GM23338 (cell line): ENCODE results near the gene SNAPIN. TPM values are rescaled to one million over a fixed set of nuclear protein-coding genes. Genes with fewer than 3 reads are reported as not detected.

Source experiments
- ATAC-seq: fragments of 200-7000 bp; cut with Tn5 transposase; 3 replicates; pipeline ENCODE4 v1.9.1; 2020
- DNase-seq: peaks from one replicate; pipeline ENCODE4 v3.0.0-alpha.2; 2015; ENCODE audit warnings: low spot score
- H2AFZ ChIP-seq: fragments of 200-600 bp; sonication (generic); 2 replicates; pipeline ENCODE4 v1.8.0; 2016; ENCODE audit warnings: antibody characterized with exemption, mild to moderate bottlenecking, moderate library complexity
- H3F3A ChIP-seq: fragments of 200-600 bp; sonication (generic); replicated peaks from 2 replicates; pipeline ENCODE4 v1.8.0; 2017; ENCODE audit warnings: antibody characterized with exemption, mixed run types, low read depth
- H3K27ac ChIP-seq: fragments of 200-600 bp; sonication (generic); 2 replicates; pipeline ENCODE4 v1.6.1; 2016; ENCODE audit warnings: low read depth
- H3K27me3 ChIP-seq: fragments of 200-600 bp; sonication (generic); 2 replicates; pipeline ENCODE4 v1.8.0; 2016; ENCODE audit warnings: mild to moderate bottlenecking, mixed run types, moderate library complexity; ENCODE audit not compliant: insufficient read depth
- H3K36me3 ChIP-seq: fragments of 200-600 bp; sonication (generic); 2 replicates; pipeline ENCODE4 v1.8.0; 2016; ENCODE audit warnings: mild to moderate bottlenecking; ENCODE audit not compliant: insufficient read depth
- H3K4me1 ChIP-seq: fragments of 200-600 bp; sonication (generic); 2 replicates; pipeline ENCODE4 v1.8.0; 2016; ENCODE audit warnings: mild to moderate bottlenecking, moderate library complexity; ENCODE audit not compliant: insufficient read depth
- H3K4me2 ChIP-seq: fragments of 200-600 bp; sonication (generic); 2 replicates; pipeline ENCODE4 v1.7.1; 2017; ENCODE audit warnings: mixed run types
- H3K4me3 ChIP-seq: fragments of 200-600 bp; sonication (generic); 2 replicates; pipeline ENCODE4 v1.6.1; 2016; ENCODE audit warnings: mixed run types
- H3K79me2 ChIP-seq: fragments of 200-600 bp; sonication (generic); replicated peaks from 2 replicates; pipeline ENCODE4 v1.8.0; 2017; ENCODE audit warnings: mild to moderate bottlenecking; ENCODE audit not compliant: insufficient read depth
- H3K9me2 ChIP-seq: fragments of 200-600 bp; sonication (generic); 2 replicates; pipeline ENCODE4 v1.8.0; 2017; ENCODE audit not compliant: insufficient read depth
- H4K20me1 ChIP-seq: fragments of 200-600 bp; sonication (generic); replicated peaks from 2 replicates; pipeline ENCODE4 v1.8.0; 2017; ENCODE audit warnings: mild to moderate bottlenecking; ENCODE audit not compliant: insufficient read depth
- H3K27ac Mint-ChIP-seq: 2 replicates; pipeline ENCODE4 v1.8.0; 2020; ENCODE audit warnings: inconsistent platforms, mild to moderate bottlenecking, moderate library complexity, mixed read lengths
- H3K27me3 Mint-ChIP-seq: 3 replicates; pipeline ENCODE4 v1.8.0; 2022; ENCODE audit warnings: low read depth, mild to moderate bottlenecking, moderate library complexity, mixed read lengths, inconsistent platforms; ENCODE audit not compliant: insufficient read depth, poor library complexity
- H3K36me3 Mint-ChIP-seq: 3 replicates; pipeline ENCODE4 v1.8.0; 2021; ENCODE audit warnings: low read depth, mild to moderate bottlenecking, inconsistent platforms, moderate library complexity, mixed read lengths
- H3K4me1 Mint-ChIP-seq: 3 replicates; pipeline ENCODE4 v1.8.0; 2020; ENCODE audit warnings: mild to moderate bottlenecking, inconsistent platforms, mixed read lengths
- H3K4me3 Mint-ChIP-seq: 3 replicates; pipeline ENCODE4 v1.8.0; 2021; ENCODE audit warnings: moderate library complexity, mild to moderate bottlenecking, inconsistent platforms, mixed read lengths
- H3K9me3 Mint-ChIP-seq: 3 replicates; pipeline ENCODE4 v1.8.0; 2020; ENCODE audit warnings: moderate library complexity, mild to moderate bottlenecking, inconsistent platforms, mixed read lengths
- CREB1 ChIP-seq: fragments of 250-450 bp; sonication (Bioruptor Pico); IDR thresholded peaks from 2 replicates; pipeline ENCODE4 v1.5.0; 2020; ENCODE audit warnings: low read depth, mild to moderate bottlenecking, moderate library complexity
- EZH2 ChIP-seq: fragments of 200-600 bp; sonication (generic); IDR thresholded peaks from one replicate; pipeline ENCODE4 v1.8.0; 2017; ENCODE audit warnings: antibody characterized with exemption, mild to moderate bottlenecking, low read depth; ENCODE audit not compliant: unreplicated experiment
- EZH2phosphoT487 ChIP-seq: fragments of 200-600 bp; sonication (generic); IDR thresholded peaks from one replicate; pipeline ENCODE4 v1.8.1; 2018; ENCODE audit warnings: antibody characterized with exemption; ENCODE audit not compliant: unreplicated experiment
- JUNB ChIP-seq: IDR thresholded peaks from one replicate; pipeline ENCODE4 v1.6.1; 2016; ENCODE audit warnings: antibody characterized with exemption; ENCODE audit not compliant: unreplicated experiment
- NANOG ChIP-seq: IDR thresholded peaks from 2 replicates; pipeline ENCODE4 v1.6.1; 2016; ENCODE audit warnings: antibody characterized with exemption, borderline replicate concordance
- POLR2AphosphoS5 ChIP-seq: IDR thresholded peaks from 2 replicates; pipeline ENCODE4 v1.6.1; 2016; ENCODE audit warnings: antibody characterized with exemption, low read depth
- STAT1 ChIP-seq: IDR thresholded peaks from one replicate; pipeline ENCODE4 v1.6.1; 2016; ENCODE audit warnings: antibody characterized with exemption; ENCODE audit not compliant: unreplicated experiment
- ZNF114 ChIP-seq: fragments of 250-450 bp; sonication (Bioruptor Pico); IDR thresholded peaks from 2 replicates; pipeline ENCODE4 v1.5.0; 2020; ENCODE audit warnings: mild to moderate bottlenecking, moderate library complexity
- ZNF331 ChIP-seq: fragments of 250-450 bp; sonication (Bioruptor Pico); IDR thresholded peaks from 2 replicates; pipeline ENCODE4 v1.5.0; 2020; ENCODE audit warnings: low read depth, mild to moderate bottlenecking, moderate library complexity
- polyA plus RNA-seq: library from polyadenylated mRNA; unstranded; fragments of >200 nt; fragmentation: Nextera tagmentation; extraction: Ambion mirVana; gene quantifications from 2 replicates; pipeline ENCODE4 v1.2.1, GENCODE V29; 2016
- total RNA-seq: library from RNA; depleted of rRNA; stranded (reverse); fragments of >200 nt; shearing (Covaris generic); gene quantifications from 2 replicates; pipeline ENCODE4 v1.2.3, GENCODE V29; 2014
- TF ChIP-seq, protein P1 (sequence below): IDR thresholded peaks from one replicate; pipeline ENCODE4 v1.6.1; 2018; ENCODE audit warnings: antibody characterized with exemption; ENCODE audit not compliant: unreplicated experiment
- TF ChIP-seq, protein P2 (sequence below): IDR thresholded peaks from 2 replicates; pipeline ENCODE4 v1.6.1; 2016; ENCODE audit warnings: antibody characterized with exemption
- TF ChIP-seq, protein P3 (sequence below), 2 experiments: fragments of 200-600 bp in 1 of 2; sonication (generic) in 1 of 2; conservative IDR thresholded peaks; 2 replicates each; pipeline versions ENCODE4 v1.5.1 to v1.6.1; 2016 to 2017; ENCODE audit warnings: antibody characterized with exemption in 2 of 2, low read depth in 2 of 2, mild to moderate bottlenecking in 2 of 2, moderate library complexity in 1 of 2
- TF ChIP-seq, protein P4 (sequence below): fragments of 250-450 bp; sonication (Bioruptor Pico); IDR thresholded peaks from 2 replicates; pipeline ENCODE4 v1.5.0; 2020; ENCODE audit warnings: mild to moderate bottlenecking, moderate library complexity

SNAPIN gene
- total and polyA plus RNA-seq, 2 experiments from 2014 or later = 25.6 to 48.5 TPM

DNA sequence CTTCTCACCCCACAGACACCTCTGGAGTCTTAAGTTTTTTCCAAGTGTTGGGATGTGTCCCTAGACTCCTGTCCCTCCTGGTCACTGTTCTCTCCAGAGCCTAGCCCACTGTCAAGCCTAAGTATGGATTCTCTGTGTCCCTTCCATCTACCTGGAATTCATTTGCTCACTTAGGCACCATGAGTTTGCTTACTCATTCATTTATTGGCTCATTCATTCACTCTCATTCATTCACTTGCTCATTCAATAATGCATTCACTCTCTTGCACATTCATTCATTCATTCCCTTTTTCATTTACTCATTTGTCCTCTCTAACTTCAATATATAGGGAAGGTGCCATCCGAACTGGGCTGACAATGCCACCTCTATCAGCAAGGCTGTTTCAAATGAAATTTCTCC, 47.1 kb upstream of the SNAPIN start:
- no peak for ATAC-seq
- H3K4me3 ChIP-seq = no peak overlapping the region
- no peaks in the 10 kb centered on the region for H3K79me2 ChIP-seq
- H3K27me3 Mint-ChIP-seq = peaks cover 20% of the 10 kb centered on the region
- no peaks in the 10 kb centered on the region; the same call in 2 of the 3 replicates for H3K36me3 Mint-ChIP-seq
- H3F3A ChIP-seq = no peaks in the 10 kb centered on the region; the same call in 1 of the 2 replicates
- DNase-seq = no peak
- peaks cover 34% of the 10 kb centered on the region for H3K4me1 ChIP-seq
- no peak overlapping the region for H3K27ac Mint-ChIP-seq
- no peaks in the 10 kb centered on the region for H3K9me3 Mint-ChIP-seq
- H2AFZ ChIP-seq = no peak overlapping the region
- no peaks in the 10 kb centered on the region for H3K27me3 ChIP-seq
- H3K4me3 Mint-ChIP-seq = no peak overlapping the region
- H3K36me3 ChIP-seq = no peaks in the 10 kb centered on the region
- no peak overlapping the region for H3K27ac ChIP-seq
- no peaks in the 10 kb centered on the region for H3K9me2 ChIP-seq
- no peak overlapping the region for H3K4me2 ChIP-seq
- TF ChIP-seq, protein P1, sequence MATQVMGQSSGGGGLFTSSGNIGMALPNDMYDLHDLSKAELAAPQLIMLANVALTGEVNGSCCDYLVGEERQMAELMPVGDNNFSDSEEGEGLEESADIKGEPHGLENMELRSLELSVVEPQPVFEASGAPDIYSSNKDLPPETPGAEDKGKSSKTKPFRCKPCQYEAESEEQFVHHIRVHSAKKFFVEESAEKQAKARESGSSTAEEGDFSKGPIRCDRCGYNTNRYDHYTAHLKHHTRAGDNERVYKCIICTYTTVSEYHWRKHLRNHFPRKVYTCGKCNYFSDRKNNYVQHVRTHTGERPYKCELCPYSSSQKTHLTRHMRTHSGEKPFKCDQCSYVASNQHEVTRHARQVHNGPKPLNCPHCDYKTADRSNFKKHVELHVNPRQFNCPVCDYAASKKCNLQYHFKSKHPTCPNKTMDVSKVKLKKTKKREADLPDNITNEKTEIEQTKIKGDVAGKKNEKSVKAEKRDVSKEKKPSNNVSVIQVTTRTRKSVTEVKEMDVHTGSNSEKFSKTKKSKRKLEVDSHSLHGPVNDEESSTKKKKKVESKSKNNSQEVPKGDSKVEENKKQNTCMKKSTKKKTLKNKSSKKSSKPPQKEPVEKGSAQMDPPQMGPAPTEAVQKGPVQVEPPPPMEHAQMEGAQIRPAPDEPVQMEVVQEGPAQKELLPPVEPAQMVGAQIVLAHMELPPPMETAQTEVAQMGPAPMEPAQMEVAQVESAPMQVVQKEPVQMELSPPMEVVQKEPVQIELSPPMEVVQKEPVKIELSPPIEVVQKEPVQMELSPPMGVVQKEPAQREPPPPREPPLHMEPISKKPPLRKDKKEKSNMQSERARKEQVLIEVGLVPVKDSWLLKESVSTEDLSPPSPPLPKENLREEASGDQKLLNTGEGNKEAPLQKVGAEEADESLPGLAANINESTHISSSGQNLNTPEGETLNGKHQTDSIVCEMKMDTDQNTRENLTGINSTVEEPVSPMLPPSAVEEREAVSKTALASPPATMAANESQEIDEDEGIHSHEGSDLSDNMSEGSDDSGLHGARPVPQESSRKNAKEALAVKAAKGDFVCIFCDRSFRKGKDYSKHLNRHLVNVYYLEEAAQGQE = no peak
- TF ChIP-seq, protein P2, sequence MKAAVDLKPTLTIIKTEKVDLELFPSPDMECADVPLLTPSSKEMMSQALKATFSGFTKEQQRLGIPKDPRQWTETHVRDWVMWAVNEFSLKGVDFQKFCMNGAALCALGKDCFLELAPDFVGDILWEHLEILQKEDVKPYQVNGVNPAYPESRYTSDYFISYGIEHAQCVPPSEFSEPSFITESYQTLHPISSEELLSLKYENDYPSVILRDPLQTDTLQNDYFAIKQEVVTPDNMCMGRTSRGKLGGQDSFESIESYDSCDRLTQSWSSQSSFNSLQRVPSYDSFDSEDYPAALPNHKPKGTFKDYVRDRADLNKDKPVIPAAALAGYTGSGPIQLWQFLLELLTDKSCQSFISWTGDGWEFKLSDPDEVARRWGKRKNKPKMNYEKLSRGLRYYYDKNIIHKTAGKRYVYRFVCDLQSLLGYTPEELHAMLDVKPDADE = no peak
- no peak for TF ChIP-seq EZH2phosphoT487
- TF ChIP-seq STAT1 = no peak
- no peak for TF ChIP-seq ZNF331 (CRISPR knock-in tag)
- no peak for TF ChIP-seq JUNB
- TF ChIP-seq POLR2AphosphoS5 = no peak
- TF ChIP-seq CREB1 (CRISPR knock-in tag) = no peak
- no peak for TF ChIP-seq ZNF114
- TF ChIP-seq, protein P3, sequence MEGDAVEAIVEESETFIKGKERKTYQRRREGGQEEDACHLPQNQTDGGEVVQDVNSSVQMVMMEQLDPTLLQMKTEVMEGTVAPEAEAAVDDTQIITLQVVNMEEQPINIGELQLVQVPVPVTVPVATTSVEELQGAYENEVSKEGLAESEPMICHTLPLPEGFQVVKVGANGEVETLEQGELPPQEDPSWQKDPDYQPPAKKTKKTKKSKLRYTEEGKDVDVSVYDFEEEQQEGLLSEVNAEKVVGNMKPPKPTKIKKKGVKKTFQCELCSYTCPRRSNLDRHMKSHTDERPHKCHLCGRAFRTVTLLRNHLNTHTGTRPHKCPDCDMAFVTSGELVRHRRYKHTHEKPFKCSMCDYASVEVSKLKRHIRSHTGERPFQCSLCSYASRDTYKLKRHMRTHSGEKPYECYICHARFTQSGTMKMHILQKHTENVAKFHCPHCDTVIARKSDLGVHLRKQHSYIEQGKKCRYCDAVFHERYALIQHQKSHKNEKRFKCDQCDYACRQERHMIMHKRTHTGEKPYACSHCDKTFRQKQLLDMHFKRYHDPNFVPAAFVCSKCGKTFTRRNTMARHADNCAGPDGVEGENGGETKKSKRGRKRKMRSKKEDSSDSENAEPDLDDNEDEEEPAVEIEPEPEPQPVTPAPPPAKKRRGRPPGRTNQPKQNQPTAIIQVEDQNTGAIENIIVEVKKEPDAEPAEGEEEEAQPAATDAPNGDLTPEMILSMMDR (conservative IDR thresholded peaks at IDR 0.05; ENCODE audit: low read depth in 2 of 2) = no peak
- TF ChIP-seq EZH2 = no peak
- TF ChIP-seq, protein P4, sequence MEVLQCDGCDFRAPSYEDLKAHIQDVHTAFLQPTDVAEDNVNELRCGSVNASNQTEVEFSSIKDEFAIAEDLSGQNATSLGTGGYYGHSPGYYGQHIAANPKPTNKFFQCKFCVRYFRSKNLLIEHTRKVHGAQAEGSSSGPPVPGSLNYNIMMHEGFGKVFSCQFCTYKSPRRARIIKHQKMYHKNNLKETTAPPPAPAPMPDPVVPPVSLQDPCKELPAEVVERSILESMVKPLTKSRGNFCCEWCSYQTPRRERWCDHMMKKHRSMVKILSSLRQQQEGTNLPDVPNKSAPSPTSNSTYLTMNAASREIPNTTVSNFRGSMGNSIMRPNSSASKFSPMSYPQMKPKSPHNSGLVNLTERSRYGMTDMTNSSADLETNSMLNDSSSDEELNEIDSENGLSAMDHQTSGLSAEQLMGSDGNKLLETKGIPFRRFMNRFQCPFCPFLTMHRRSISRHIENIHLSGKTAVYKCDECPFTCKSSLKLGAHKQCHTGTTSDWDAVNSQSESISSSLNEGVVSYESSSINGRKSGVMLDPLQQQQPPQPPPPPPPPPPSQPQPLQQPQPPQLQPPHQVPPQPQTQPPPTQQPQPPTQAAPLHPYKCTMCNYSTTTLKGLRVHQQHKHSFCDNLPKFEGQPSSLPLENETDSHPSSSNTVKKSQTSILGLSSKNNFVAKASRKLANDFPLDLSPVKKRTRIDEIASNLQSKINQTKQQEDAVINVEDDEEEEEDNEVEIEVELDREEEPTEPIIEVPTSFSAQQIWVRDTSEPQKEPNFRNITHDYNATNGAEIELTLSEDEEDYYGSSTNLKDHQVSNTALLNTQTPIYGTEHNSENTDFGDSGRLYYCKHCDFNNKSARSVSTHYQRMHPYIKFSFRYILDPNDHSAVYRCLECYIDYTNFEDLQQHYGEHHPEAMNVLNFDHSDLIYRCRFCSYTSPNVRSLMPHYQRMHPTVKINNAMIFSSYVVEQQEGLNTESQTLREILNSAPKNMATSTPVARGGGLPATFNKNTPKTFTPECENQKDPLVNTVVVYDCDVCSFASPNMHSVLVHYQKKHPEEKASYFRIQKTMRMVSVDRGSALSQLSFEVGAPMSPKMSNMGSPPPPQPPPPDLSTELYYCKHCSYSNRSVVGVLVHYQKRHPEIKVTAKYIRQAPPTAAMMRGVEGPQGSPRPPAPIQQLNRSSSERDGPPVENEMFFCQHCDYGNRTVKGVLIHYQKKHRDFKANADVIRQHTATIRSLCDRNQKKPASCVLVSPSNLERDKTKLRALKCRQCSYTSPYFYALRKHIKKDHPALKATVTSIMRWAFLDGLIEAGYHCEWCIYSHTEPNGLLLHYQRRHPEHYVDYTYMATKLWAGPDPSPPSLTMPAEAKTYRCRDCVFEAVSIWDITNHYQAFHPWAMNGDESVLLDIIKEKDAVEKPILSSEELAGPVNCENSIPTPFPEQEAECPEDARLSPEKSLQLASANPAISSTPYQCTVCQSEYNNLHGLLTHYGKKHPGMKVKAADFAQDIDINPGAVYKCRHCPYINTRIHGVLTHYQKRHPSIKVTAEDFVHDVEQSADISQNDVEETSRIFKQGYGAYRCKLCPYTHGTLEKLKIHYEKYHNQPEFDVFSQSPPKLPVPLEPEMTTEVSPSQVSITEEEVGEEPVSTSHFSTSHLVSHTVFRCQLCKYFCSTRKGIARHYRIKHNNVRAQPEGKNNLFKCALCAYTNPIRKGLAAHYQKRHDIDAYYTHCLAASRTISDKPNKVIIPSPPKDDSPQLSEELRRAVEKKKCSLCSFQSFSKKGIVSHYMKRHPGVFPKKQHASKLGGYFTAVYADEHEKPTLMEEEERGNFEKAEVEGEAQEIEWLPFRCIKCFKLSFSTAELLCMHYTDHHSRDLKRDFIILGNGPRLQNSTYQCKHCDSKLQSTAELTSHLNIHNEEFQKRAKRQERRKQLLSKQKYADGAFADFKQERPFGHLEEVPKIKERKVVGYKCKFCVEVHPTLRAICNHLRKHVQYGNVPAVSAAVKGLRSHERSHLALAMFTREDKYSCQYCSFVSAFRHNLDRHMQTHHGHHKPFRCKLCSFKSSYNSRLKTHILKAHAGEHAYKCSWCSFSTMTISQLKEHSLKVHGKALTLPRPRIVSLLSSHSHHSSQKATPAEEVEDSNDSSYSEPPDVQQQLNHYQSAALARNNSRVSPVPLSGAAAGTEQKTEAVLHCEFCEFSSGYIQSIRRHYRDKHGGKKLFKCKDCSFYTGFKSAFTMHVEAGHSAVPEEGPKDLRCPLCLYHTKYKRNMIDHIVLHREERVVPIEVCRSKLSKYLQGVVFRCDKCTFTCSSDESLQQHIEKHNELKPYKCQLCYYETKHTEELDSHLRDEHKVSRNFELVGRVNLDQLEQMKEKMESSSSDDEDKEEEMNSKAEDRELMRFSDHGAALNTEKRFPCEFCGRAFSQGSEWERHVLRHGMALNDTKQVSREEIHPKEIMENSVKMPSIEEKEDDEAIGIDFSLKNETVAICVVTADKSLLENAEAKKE (CRISPR knock-in tag) = no peak
- TF ChIP-seq NANOG = no peak
- no peaks in the 10 kb centered on the region for H4K20me1 ChIP-seq
- peaks cover 55% of the 10 kb centered on the region for H3K4me1 Mint-ChIP-seq
